Naive thymus-derived CD8-positive, alpha-beta T cell (primary cell): ENCODE data around the gene GMCL1. TPM values are rescaled to one million over a fixed set of nuclear protein-coding genes. Genes with fewer than 3 reads are reported as not detected.
A peak's percentile ranks its signal among the peaks of the same experiment; 100 is the strongest.

Source experiments
- ATAC-seq, 2 donors: fragments of 150-1000 bp; cut with Tn5 transposase in 1 of 2; sonication (Bioruptor Pico), chemical (Tn5 transposase) in 1 of 2; 1 replicate in 1 of 2; 2 replicates in 1 of 2; pipeline ENCODE4 v1.10.0; 2021; ENCODE audit warnings: mild to moderate bottlenecking in 2 of 2, moderate library complexity in 2 of 2
- POLR2A ChIA-PET: fragments of 350-600 bp; sonication (Branson Sonifier 250); formaldehyde crosslinking; loops from one replicate; lab custom pipeline; 2021; ENCODE audit warnings: antibody characterized with exemption; lab: Charles Lee
- DNase-seq, 10 donors: peaks; one replicate each; pipeline versions ENCODE4 v3.0.0 to v3.0.0-alpha.2; 2020 to 2022
- H3K27ac Mint-ChIP-seq, 10 donors: one replicate each; pipeline ENCODE4 v1.8.0; 2020 to 2022; ENCODE audit warnings: mild to moderate bottlenecking in 10 of 10, mixed read lengths in 10 of 10, moderate library complexity in 4 of 10, inconsistent platforms in 1 of 10
- H3K27me3 Mint-ChIP-seq, 5 donors: one replicate each; pipeline ENCODE4 v1.8.0; 2021 to 2022; ENCODE audit warnings: mixed read lengths in 5 of 5
- H3K36me3 Mint-ChIP-seq, 3 donors: one replicate each; pipeline ENCODE4 v1.8.0; 2020 to 2022; ENCODE audit warnings: mixed read lengths in 3 of 3, mild to moderate bottlenecking in 2 of 3, inconsistent platforms in 1 of 3
- H3K4me1 Mint-ChIP-seq, 4 donors: one replicate each; pipeline ENCODE4 v1.8.0; 2021 to 2022; ENCODE audit warnings: mixed read lengths in 4 of 4
- H3K4me3 Mint-ChIP-seq, 10 donors: one replicate each; pipeline ENCODE4 v1.8.0; 2020 to 2022; ENCODE audit warnings: mild to moderate bottlenecking in 10 of 10, mixed read lengths in 10 of 10, moderate library complexity in 6 of 10, inconsistent platforms in 1 of 10
- H3K9me3 Mint-ChIP-seq, 9 donors: one replicate each; pipeline ENCODE4 v1.8.0; 2020 to 2022; ENCODE audit warnings: mixed read lengths in 9 of 9, mild to moderate bottlenecking in 3 of 9, inconsistent platforms in 1 of 9, moderate library complexity in 1 of 9
- polyA plus RNA-seq, 3 donors: library from polyadenylated mRNA; unstranded; fragments of 300-500 nt; fragmentation: Illumina TruSeq; gene quantifications; one replicate each; pipeline ENCODE4 v1.2.3, GENCODE V29; 2021
- total RNA-seq, 8 experiments: library from RNA in 2 of 8; stranded (reverse) in 2 of 8; gene quantifications; one replicate each; pipeline ENCODE4 v1.2.3 and lab custom pipeline; 2021 to 2026

The GMCL1 gene, protein sequence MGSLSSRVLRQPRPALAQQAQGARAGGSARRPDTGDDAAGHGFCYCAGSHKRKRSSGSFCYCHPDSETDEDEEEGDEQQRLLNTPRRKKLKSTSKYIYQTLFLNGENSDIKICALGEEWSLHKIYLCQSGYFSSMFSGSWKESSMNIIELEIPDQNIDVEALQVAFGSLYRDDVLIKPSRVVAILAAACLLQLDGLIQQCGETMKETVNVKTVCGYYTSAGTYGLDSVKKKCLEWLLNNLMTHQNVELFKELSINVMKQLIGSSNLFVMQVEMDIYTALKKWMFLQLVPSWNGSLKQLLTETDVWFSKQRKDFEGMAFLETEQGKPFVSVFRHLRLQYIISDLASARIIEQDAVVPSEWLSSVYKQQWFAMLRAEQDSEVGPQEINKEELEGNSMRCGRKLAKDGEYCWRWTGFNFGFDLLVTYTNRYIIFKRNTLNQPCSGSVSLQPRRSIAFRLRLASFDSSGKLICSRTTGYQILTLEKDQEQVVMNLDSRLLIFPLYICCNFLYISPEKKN
- total RNA-seq (10 to 100 TPM; 30.8 to 37.7 TPM), polyA plus RNA-seq (10 to 100 TPM; 30.2 to 45.3 (median 41.4) TPM), total RNA-seq (lab: John Stamatoyannopoulos, UW) (29.8 to 78.6 (median 41.3) reads per million in 6 experiments)

DNA sequence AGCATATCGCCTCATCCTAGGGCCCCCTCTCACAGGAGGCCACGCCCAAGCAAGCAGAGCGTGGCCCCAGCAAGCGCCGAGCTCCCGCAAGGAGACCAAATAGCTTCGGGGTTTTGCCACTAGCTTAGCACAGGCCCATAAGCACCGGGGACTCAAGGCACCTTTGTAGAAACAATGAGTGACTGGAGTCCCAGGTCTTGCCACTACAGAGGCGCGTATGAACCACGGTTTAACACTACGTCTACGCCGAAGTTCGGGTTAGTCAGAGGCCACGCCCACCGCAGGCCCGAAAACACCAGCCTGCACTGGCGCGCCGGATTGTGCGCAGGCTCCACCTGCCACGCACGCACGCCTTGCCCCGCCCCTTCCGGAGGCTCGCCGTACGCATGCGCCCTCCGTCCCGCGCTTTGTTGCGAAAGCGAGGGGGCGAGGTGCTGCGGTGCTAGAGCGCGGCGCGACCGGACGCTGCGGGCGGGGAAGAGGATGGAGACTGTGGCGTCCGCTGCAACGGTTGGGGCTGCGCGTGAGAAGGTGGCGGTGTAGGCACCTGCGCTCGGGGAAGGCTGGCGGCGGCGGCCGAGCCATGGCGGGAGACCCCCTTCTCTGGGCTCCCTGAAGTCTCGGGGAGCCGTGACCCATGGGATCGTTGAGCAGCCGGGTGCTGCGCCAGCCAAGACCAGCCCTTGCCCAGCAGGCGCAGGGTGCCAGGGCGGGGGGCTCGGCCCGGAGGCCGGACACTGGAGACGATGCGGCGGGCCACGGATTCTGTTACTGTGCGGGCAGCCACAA, at the start of gene GMCL1:
GMCL1 (plus strand) TSS at position 405 of the 789 bp plus-strand sequence; CDS start at position 638, 233 bp downstream.
- peaks cover 16 to 60% (median 56%) of the 10 kb centered on the region in 4 donors for H3K4me1 Mint-ChIP-seq

DNA sequence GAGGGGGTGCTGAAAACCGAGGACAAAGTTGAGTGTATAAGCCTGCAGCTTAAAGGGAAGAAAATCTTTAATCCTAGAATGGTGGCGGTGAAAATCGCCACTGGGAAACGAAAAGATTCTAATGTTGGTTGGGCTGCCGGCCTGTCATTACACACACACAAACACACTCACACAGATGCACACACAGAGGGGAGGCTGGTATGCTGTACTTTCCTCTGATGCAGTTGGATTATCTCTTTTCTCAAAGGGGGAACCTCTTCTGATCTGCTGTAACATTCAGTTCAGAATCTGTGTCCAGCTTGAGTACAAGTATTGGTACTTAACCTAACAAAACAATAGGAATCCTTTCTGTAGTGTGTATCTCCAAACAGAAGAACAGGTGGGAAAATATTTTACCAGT, 48.5 kb upstream of the GMCL1 start:
- no peak for ATAC-seq
- H3K36me3 Mint-ChIP-seq = no peaks in the 10 kb centered on the region
- H3K4me3 Mint-ChIP-seq = no peak overlapping the region
- POLR2A ChIA-PET = no interaction called here
- peaks cover 0 to 4% (median 0%) of the 10 kb centered on the region in 9 donors for H3K9me3 Mint-ChIP-seq
- no peak for DNase-seq
- H3K27ac Mint-ChIP-seq = no peak overlapping the region
- H3K27me3 Mint-ChIP-seq = no peaks in the 10 kb centered on the region
- H3K4me1 Mint-ChIP-seq = peaks cover 0 to 28% (median 4%) of the 10 kb centered on the region in 4 donors

More for the DNA sequence above, at the start of gene GMCL1:
- DNase-seq (peak; percentile 97 to 99 (median 99)), ATAC-seq (peak; percentile 90)
- no peaks in the 10 kb centered on the region for H3K27me3 Mint-ChIP-seq
- POLR2A ChIA-PET = interaction anchor here (0.6 to 2.9 kb wide), 16 partner anchors 13 to 472 kb away, joined by 3 to 9 read pairs (median 4); partner anchors contain the start of genes ANXA4, C2orf42, FAM136A and MXD1
- peak within 1 kb of the TSS; percentile 91 to 99 (median 96) for H3K27ac Mint-ChIP-seq
- H3K4me3 Mint-ChIP-seq = peak within 1 kb of the TSS; percentile 88 to 99 (median 92)
- peaks cover 0 to 21% (median 2%) of the 10 kb centered on the region in 3 donors for H3K36me3 Mint-ChIP-seq
- no peaks in the 10 kb centered on the region for H3K9me3 Mint-ChIP-seq

DNA sequence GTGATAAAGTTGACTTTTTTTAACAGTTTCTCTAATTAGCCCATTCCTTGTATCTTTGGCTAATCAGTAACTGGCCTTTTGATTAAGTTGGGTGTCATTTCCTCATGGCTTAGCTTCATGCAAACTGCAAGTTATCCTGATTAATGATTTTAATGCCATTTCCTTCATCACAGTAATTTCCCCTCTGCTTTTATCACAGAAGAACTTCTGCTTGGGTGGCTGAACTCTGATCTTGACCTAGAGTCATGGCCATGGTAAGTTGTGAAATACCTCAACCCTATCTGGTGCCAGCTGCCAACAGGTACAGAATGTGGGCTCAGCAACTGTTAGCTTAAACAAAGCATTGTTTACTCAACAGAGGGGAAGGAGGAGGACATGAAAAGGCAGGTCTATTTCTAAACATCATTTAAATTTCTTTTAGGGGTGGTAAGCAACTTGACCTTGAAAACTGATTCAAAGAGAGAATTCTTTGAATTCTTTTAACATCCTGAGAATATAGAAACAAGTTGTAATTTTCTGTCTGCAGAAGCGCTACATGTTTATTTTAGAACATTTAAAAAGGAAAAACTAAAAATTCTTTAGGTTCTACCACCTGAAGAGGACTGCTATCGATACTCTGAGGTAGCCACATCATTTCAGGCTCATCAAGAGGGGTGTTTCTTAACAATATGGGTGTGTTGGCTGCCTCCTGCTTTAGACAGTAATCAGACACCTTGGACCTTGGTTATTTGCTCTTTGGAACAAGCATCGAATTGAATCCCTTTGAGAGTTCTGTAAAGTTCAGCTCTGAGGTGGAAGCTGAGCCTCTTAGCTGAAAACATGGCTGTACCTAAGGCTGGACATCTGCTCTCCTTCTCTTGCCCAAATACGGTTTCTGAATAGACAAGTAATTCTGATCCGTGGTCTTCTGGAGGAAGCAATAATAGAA, 47.9 kb upstream of the GMCL1 start:
- ATAC-seq (no peak), DNase-seq (no peak)
- peaks cover 0 to 2% (median 0%) of the 10 kb centered on the region in 9 donors for H3K9me3 Mint-ChIP-seq
- peak overlapping the region in 2 of 10 donors; percentile 2 to 49 for H3K27ac Mint-ChIP-seq
- no peaks in the 10 kb centered on the region for H3K27me3 Mint-ChIP-seq
- H3K36me3 Mint-ChIP-seq = no peaks in the 10 kb centered on the region
- H3K4me1 Mint-ChIP-seq = peaks cover 0 to 24% (median 0%) of the 10 kb centered on the region in 4 donors
- no peak overlapping the region for H3K4me3 Mint-ChIP-seq
- POLR2A ChIA-PET = no interaction called here

DNA sequence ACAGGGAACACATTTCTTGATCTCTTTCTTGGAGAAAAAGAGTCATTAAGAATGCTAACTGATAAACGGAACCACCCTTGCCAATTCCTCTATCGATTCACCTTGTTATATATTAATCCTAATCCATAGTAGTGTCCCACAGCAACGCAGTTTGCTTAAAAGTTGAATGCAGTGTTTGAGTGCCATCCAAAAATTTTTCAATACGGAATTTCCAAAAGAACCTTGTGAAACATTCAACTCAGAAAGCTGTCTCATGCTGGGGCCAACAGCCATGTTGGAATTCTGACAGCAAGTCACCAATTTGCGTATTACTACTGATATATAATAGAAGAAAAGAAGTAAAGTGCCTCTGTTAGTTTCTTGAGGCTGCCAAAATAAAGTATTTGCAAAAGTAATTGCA, 45.2 kb upstream of the GMCL1 start:
- Mint-ChIP-seq H3K27me3 (peaks cover 0 to 7% (median 0%) of the 10 kb centered on the region in 5 donors), H3K9me3 (no peaks in the 10 kb centered on the region), H3K27ac (no peak overlapping the region), H3K4me1 (peaks cover 0 to 23% (median under 1%) of the 10 kb centered on the region in 4 donors), H3K4me3 (no peak overlapping the region), H3K36me3 (no peaks in the 10 kb centered on the region)
- ATAC-seq = no peak
- no peak for DNase-seq
- POLR2A ChIA-PET = no interaction called here

DNA sequence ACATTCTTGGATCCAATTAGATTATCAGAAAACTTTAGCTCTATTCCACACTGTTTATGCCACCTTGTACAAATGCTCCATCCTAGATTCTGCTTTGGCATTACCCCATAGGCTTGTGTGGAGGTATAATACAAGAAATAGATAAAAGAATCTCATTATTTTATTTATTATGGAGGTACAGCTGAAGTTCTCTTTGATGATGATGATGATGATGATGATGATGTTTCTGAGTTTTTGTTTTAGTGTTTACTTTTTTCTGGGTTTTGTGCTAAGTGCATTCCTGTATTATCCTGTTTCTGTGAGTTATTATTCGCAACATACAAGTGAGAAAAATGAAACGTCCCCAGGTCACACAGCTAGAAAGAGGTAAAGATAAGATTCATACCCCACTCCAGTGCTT, 44.1 kb upstream of the GMCL1 start:
- DNase-seq (no peak), ATAC-seq (no peak)
- POLR2A ChIA-PET = no interaction called here
- Mint-ChIP-seq H3K27ac (no peak overlapping the region), H3K4me3 (no peak overlapping the region), H3K9me3 (no peaks in the 10 kb centered on the region), H3K36me3 (no peaks in the 10 kb centered on the region), H3K4me1 (peaks cover 7 to 31% (median 12%) of the 10 kb centered on the region in 4 donors), H3K27me3 (peaks cover 0 to 7% (median 0%) of the 10 kb centered on the region in 5 donors)

DNA sequence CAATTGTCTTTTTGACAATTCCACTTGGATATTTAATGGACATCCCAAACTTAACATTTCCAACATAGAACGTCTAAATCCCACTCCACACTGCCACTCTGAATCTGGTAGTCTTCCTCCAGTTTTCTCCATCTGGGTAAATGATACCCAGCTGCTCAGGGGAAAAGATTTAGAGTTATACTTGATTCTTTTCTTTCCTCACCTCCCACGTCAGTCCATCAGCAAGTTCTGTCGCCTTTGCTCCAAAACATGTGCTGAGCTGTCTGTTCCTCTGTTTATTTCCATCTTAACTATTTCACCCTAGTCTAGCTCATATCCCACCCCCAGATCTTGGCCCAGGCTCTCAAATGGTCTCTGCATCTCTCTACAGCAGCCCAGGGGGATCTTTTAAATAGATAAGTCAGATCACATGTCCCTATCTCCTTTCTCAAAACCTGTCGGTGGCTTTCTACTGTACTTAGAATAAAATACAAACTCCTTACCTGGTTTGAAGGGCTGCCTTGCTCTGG, 43.4 kb upstream of the GMCL1 start:
- no peaks in the 10 kb centered on the region for H3K36me3 Mint-ChIP-seq
- peaks cover 0 to 7% (median 0%) of the 10 kb centered on the region in 5 donors for H3K27me3 Mint-ChIP-seq
- ATAC-seq = no peak
- peaks cover 7 to 36% (median 14%) of the 10 kb centered on the region in 4 donors for H3K4me1 Mint-ChIP-seq
- H3K9me3 Mint-ChIP-seq = no peaks in the 10 kb centered on the region
- H3K27ac Mint-ChIP-seq = no peak overlapping the region
- POLR2A ChIA-PET = no interaction called here
- H3K4me3 Mint-ChIP-seq = no peak overlapping the region
- no peak for DNase-seq

DNA sequence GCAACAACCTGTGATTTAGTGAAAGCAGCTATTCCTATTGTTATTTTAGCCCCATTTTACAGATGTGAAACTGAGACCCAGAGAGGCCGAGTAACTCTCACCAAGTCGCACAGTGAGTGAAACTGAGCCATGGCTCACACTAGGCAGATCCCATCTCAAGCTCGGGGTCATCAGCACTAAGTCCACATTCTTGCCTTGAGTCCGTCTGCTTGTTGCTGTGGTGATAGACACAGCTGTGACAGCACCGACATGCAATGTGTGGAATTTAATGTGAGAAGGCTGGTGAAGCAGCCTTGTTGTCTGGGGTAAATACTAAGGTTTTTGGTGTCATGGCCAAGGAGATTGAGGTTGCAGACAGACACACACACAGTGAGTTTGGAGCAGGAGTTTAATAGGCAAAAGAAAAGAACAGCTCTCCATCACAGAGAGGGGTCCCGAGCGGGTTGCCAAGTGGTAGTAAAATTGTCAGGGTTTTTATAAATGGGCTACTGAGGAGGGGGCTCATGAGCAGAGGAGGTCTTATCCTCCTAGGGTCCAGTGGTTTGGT, 40.2 kb upstream of the GMCL1 start:
- Mint-ChIP-seq H3K27ac (peak overlapping the region in 3 of 10 donors; percentile 38 to 67 (median 52)), H3K36me3 (no peaks in the 10 kb centered on the region), H3K4me1 (peaks cover 7 to 26% (median 14%) of the 10 kb centered on the region in 4 donors), H3K9me3 (no peaks in the 10 kb centered on the region), H3K4me3 (peak overlapping the region in 1 of 10 donors; percentile 12), H3K27me3 (peaks cover 0 to 7% (median 0%) of the 10 kb centered on the region in 5 donors)
- ATAC-seq (no peak), DNase-seq (no peak)
- POLR2A ChIA-PET = no interaction called here

DNA sequence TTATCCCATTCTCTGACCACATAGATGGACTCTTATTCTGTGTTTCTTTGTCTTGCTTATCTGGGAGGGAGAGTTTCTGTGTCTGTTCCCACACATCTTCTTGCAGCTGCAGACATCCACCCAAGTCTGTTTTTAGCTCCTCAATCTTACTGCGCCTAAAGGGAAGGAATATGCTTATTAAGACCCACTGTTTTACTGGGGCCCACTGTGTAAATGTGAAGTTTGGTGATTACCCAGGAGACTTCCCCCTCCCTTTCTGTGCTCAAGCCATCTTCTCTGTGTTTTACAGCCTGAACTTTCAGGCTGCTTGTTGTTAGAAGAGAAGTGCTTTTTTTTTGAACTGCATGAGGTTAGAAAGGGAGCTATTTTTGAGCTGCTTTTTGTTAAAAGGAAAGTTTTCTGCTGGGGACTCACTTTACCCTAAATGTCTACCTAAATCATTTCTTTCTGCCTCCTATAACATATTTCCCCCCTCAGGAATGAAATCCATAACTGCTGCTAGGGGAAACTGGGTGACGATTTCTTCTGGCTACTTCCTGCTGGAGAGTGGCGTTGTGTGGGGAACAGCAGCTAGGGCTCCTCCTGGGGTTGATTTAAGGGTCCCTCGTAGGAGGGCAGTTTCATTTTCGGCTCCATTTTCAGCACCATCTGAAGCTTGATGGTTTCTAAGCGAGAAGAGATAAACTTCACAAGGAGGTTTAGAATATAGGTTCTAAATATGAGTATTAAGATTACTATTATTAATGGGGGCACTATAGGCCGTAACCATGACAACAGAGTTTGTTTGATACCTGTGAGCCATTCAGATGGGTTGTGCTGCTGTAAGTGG, 39.5 kb upstream of the GMCL1 start:
- DNase-seq = peak in 1 of 10 donors; percentile 12
- ATAC-seq = peak; percentile 44 to 58
- H3K9me3 Mint-ChIP-seq = no peaks in the 10 kb centered on the region
- peaks cover 0 to 7% (median 0%) of the 10 kb centered on the region in 5 donors for H3K27me3 Mint-ChIP-seq
- peaks cover 7 to 26% (median 14%) of the 10 kb centered on the region in 4 donors for H3K4me1 Mint-ChIP-seq
- POLR2A ChIA-PET = no interaction called here
- peak overlapping the region in 8 of 10 donors; percentile 7 to 87 (median 58) for H3K27ac Mint-ChIP-seq
- H3K4me3 Mint-ChIP-seq = peak overlapping the region; percentile 40 to 83 (median 69)
- H3K36me3 Mint-ChIP-seq = no peaks in the 10 kb centered on the region

DNA sequence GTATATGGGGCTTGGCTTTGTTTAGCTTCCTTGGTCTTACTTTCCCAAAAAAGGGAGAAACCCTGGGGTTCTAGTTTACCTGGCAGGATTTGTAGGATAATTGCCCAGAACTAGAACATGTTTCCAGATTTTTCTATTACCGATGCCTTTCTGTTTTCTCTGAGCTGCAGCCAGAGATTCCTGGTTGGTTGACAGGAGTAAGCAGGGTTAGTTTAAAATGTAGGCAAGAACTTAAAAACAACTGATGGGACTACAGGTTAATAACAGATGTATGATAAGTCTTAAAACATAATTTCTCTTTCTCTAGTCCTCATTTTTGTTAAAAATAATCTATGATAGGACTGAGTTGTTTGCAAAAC, 38.9 kb upstream of the GMCL1 start:
- DNase-seq = no peak
- peak overlapping the region in 1 of 10 donors; percentile 87 for H3K27ac Mint-ChIP-seq
- H3K36me3 Mint-ChIP-seq = no peaks in the 10 kb centered on the region
- peaks cover 0 to 7% (median 0%) of the 10 kb centered on the region in 5 donors for H3K27me3 Mint-ChIP-seq
- H3K4me3 Mint-ChIP-seq = peak overlapping the region in 4 of 10 donors; percentile 40 to 79 (median 71)
- H3K4me1 Mint-ChIP-seq = peaks cover 7 to 26% (median 14%) of the 10 kb centered on the region in 4 donors
- H3K9me3 Mint-ChIP-seq = no peaks in the 10 kb centered on the region
- ATAC-seq = no peak
- POLR2A ChIA-PET = no interaction called here

DNA sequence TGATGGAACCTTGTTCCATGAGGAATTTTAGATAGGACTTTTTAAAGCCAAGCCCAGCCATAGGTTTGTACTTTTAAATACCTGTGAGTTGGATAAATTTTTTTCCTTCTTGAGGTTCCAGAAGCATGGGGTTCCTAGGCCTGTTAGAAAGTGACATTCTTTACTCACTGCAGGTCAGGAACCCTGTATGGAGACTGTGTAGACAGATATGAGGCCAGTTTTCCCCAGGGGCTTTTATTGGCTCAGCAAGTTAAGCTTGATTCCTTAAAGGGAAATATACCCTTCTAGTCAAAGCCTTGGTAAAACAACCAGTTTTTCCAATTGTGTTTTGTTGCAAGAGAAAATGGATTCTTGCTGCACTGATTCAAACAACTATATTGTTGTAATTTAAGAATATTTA, 38.4 kb upstream of the GMCL1 start:
- ATAC-seq (no peak), DNase-seq (no peak)
- Mint-ChIP-seq H3K27me3 (peaks cover 0 to 7% (median 0%) of the 10 kb centered on the region in 5 donors), H3K4me1 (peaks cover 7 to 26% (median 14%) of the 10 kb centered on the region in 4 donors), H3K4me3 (no peak overlapping the region), H3K27ac (no peak overlapping the region), H3K9me3 (no peaks in the 10 kb centered on the region), H3K36me3 (no peaks in the 10 kb centered on the region)
- POLR2A ChIA-PET = no interaction called here
